GM21390 (cell line): ENCODE measurements around the gene PRSS16.
"Not testable (repeated sequence)": the region's sequence is repeated elsewhere in the genome, so short reads cannot be mapped to it uniquely, and the experiment has no call there.

Source experiments
- ATAC-seq: cut with Tn5 transposase; IDR thresholded peaks from one replicate; pipeline ENCODE4 v1.9.1; 2021; ENCODE audit not compliant: unreplicated experiment

Gene PRSS16, protein sequence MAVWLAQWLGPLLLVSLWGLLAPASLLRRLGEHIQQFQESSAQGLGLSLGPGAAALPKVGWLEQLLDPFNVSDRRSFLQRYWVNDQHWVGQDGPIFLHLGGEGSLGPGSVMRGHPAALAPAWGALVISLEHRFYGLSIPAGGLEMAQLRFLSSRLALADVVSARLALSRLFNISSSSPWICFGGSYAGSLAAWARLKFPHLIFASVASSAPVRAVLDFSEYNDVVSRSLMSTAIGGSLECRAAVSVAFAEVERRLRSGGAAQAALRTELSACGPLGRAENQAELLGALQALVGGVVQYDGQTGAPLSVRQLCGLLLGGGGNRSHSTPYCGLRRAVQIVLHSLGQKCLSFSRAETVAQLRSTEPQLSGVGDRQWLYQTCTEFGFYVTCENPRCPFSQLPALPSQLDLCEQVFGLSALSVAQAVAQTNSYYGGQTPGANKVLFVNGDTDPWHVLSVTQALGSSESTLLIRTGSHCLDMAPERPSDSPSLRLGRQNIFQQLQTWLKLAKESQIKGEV

DNA sequence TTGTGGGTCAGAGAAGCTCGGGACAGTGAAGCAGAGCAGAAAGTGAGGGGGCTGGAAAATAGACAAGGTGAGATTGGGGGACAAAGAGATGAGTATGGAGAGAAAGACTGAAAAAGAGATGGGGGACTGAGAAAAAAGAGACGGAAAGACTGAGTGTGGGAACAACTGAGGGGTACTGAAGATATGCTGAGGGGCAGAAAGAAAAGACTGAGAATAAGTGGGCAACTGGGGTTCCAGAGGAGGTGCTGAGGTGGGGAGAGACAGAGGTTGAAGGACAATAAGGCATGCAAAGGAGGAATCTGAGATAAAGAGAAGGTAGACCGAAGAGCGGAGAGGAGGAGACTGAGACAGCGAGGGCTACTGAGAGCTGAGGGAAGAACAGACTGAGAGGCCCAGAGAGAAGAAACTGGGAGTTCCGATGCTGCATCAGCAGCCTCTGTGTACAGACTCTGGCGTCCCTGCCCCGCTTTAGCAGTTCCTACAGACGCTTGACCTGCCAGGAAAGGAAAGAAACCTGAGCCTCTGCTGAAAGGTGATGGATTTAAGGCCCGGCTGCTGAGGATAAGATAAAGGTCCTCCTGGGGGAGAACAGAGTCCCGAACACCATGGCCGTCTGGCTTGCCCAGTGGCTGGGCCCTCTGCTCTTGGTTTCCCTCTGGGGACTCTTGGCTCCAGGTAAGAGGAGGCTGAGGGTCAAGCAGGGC lies at the start of gene PRSS16:
Gene PRSS16 (plus strand): TSS at position 569 of the 704 bp plus-strand sequence. CDS start 37 bp downstream, at position 606.
- no peak for ATAC-seq

DNA sequence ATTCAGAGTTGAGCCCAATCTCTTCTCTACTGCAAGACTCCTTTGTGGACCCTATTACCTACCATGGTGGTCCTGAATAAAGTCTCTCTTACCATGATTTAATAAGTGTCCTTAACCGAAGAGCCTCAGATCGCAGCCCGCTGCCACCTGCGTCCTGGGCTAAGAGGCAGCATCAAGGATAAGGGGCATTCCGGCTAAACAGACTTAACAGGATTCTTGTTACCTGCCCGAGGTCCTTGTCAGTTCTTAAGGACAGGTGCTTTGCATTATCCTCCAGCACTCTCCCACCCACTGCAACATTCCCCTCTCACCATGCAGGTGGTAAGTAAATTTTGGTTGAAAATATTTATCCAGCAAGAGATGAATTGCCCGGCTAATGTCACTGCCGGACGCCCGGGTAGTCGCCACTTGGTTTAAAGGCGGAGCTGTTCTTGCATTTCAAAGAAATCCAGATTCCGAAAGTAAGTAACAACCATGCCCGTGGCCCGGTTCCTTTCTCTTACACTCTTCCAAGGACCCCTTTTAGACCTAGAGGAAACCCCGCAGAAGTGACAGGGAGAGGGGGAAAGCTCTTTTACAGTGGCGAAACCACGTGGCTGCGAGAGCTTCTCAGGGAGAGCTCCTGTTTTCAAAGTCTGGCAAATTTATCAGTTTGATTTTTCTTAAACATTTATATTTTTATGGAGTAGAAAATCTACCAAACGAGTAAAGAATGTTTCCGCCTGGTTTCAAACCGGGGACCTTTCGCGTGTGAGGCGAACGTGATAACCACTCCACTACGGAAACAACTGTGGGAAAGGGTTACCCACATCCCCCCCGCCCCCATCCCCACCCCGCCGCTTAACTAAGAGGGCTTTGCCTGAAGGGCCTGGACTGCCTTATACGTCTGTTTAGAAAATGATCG lies 41.9 kb upstream of the PRSS16 start:
- no peak for ATAC-seq

DNA sequence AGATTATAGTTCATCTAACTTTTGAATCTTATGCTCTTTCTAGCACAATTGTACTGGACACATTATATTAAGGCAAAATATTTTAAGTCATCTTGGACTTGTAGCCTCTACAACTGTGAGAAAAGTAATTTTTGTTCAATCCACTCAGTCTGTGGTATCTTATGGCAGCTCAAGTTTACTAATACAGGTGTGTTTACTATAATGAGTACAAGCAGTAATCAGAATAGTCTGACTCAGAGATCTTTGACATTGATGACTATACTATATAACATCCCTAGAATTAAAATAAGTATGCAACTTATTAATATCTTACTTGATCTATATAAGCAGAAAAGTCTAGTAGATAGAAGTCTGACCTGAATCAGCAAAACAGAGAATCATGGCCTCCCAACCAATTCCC lies 40.7 kb upstream of the PRSS16 start:
- no peak for ATAC-seq

DNA sequence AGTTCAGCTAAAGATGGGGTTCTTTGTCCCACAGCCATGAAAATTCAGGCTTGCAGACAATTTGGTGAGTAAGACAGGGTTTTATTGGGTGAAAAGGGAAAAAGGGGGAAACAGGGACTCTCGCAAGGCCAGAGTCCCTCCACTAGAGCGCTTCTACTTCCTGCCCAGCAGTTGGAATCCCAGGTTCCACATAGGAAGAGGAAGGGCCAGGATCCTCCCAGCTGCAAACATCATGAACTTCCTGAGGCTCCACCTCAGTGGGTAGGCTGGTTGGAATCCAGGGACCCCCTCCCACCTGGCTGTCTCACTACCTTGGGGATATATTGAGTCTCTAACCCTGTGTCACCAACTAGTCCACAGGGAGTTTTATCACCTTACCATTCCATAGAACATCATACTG lies 39.5 kb upstream of the PRSS16 start:
- ATAC-seq: no peak

DNA sequence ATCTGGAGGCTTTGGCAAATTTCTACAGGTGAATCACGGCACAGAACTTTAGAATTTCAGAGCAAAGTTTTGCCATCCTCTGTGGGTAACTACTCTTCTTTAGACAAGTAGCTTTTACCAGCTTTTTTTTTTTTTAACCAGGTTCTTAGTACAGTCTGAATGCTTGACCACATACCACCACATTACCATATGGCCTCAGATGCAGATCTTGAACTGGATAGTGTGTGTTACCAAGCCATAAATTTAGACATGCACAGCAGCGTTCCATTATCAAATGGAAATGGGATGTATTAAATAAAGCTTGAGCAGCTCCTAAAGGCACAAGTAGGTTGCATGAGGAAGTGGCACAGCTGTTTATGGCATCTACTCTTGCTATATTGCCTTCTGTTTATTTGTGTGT lies 38.3 kb upstream of the PRSS16 start:
- ATAC-seq: no peak

DNA sequence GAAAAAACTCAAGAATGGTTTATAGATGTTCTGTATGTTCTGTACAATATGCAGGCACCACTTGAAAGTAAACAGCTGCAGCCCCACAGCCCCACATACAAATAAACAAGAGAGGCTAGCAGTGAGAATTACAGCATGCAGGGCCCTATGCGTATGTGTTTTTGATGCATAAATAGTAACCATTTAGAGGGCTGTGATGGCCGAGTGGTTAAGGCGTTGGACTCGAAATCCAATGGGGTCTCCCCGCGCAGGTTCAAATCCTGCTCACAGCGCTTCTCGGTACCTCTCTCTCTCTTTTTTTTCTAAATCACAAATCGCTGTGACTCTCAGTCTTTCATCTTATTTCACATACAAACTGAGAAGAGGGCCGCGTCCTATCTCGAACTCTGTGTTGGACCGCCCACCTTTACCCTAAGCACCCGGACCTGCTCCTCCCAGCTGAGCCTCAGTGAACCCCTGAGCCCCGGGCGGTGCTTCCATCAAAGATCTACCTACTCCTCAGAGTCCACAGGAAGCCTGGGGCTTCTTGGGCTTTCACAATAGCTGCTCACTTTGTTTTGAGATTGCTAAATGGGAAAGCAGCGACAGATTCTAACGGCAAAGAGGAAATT lies 37.7 kb upstream of the PRSS16 start:
- ATAC-seq: no peak

DNA sequence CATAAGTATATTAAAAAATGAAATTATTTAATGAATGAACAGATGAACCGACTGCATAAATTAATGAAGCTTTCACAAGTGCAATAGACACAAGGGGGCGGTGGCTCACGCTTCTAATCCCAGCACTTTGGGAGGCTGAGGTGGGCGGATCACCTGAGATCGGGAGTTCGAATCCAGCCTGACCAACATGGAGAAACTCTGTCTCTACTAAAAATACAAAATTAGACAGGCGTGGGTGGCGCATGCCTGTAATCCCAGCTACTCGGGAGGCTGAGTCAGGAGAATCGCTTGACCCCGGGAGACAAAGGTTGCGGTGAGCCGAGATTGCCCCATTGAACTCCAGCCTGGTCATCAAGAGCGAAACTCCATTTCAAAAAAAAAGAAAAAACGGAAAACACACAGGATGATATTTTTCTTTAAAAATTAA lies 34.4 kb upstream of the PRSS16 start:
- not testable (repeated sequence) for ATAC-seq

DNA sequence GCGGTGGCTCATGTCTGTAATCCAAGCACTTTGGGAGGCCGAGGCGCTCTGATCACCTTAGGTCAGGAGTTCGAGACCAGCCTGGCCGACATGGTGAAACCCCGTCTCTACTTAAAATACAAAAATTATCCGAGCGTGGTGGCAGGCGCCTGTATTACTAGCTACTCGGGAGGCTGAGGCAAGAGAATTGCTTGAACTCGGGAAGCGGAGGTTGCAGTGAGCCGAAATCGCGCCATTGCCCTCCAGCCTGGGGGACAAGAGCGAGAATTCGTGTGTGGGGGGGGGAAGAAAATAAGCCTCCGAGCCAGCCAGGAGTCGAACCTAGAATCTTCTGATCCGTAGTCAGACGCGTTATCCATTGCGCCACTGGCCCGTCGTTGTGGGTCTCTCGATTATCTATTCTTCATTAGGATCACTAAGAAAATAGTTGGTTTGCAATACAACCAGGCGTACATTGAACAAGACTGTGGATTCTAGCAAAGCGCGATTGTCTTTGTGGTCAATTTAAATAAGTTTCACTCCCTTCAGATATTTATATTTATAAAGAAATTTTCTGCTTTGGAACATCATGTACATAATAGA lies 33.9 kb upstream of the PRSS16 start:
- ATAC-seq: no peak

DNA sequence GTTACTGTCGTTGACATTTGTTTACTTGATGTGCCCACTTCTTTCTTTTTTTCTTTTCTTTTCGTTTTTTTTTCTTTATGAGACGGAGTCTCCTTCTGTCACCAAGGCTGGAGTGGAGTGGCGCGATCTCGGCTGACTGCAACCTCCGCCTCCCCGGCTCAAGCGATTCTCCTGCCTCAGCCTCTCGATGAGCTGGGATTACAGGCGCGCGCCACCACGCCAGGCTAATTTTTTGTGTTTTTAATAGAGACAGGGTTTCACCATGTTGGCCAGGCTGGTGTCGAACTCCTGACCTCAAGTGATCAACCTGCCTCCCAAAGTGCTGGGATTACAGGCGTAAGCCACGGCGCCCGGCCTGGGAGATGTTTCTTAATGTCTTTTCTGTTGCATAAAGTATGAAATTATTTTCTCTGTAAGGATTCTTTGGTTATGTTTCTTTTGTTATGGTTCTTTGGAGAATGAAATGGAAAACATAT lies 33.3 kb upstream of the PRSS16 start:
- no peak for ATAC-seq

DNA sequence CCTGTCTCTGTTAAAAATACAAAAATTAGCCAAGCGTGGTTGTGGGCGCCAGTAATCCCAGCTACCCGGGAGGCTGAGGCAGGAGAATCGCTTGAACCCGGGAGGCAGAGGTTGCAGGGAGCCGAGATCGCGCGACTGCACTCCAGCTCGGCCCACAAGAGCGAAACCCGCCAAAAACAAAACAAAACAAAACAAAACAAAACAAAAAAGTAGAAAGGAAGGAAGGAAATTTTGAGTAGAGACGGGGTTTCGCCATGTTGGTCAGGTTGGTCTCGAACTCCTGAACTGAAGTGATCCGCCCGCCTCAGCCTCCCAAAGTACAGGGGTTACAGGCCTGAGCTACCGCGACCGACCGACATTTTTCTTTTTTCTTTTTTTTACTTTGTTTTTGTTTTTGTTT lies 30.6 kb upstream of the PRSS16 start:
- no peak for ATAC-seq

DNA sequence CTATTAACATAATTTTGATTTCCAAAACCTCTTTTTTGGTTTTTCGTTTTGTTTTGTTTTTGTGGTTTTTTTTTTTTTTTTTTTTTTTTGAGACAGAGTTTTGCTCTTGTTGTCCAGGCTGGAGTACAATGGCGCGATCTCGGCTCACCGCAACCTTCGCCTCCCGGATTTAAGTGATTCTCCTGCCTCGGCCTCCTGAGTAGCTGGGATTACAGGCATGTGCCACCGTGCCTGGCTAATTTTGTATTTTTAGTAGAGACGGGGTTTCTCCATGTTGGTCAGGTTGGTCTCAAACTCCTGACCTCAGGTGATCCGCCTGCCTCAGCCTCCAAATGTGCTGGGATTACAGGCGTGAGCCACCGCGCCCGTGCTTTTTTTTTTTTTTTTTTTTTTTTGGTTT lies 24.5 kb upstream of the PRSS16 start:
- not testable (repeated sequence) for ATAC-seq

DNA sequence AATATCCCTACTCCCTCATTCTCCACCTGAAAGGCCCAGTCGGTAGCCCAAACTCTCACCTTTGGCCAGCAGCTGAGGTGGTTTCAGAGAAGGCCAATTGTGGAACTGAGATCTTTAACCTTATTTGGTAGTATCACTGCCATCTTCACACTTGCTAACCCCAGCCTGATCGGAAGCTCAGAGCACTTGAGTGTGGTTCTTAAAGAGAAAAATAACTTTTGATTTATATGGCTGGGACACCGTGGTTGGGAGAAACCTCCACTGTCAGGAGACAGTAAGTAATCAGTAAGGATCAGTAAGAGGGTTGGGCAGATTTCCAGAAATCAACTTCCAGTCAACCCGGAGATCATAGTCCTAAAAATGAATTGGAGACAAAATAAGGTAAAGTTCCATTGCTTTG lies 22.8 kb upstream of the PRSS16 start:
- ATAC-seq: no peak

DNA sequence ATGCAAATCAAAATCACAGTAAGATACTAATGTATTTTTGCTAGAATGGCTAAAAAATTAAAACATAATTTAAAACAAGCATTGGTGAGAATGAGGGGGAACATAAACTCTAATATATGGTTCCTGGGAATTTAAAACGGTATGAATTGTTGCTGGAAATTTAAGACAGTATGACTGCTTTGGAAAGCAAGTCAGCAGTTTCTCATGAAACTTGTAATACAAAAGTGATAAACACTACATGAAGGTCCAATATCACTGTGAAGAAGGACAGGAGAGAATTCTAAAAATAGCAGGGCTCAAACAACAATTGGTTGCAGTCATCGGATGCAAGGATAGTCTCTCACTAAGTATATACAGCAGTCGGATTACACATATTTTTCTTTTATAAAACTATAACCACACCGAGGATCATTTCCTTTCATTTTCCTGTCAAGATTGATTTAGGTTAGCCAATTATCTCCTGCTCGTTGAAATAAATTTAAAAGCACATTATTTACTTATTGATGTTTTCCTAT lies 18.5 kb upstream of the PRSS16 start:
- no peak for ATAC-seq

DNA sequence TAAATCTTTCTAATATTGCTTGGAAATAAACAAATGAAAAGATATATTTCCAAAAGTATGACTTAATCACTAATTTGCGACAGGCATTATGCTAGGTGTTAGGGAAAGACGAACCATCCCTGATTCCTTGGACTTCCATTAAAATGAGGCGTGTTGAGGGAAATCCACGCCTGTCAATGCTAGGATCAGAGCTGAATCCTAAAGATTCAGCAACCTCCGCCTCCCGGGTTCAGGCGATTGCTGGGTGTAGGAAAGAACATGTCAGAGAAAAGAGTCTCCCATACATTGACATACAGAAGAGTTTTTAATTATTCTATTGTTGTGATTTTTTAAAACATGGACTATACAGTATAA lies 16.8 kb upstream of the PRSS16 start:
- ATAC-seq: no peak

DNA sequence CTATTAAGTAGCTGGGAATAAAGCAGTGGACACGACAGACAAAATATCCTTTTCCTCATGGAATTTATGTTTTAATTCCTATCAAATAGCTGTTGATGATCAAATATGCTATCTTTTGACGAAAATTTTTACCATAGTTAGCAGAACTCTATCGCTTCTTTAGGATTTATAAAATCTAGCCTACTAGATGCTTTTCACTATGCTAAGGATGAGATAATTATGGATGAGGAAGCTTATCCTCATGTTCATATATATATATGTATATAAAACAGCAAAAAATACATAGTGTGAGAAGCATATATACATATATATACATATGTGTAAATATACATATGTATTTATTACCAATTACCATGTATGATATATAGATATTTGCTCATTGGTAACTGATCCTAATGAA lies 12.9 kb upstream of the PRSS16 start:
- no peak for ATAC-seq

DNA sequence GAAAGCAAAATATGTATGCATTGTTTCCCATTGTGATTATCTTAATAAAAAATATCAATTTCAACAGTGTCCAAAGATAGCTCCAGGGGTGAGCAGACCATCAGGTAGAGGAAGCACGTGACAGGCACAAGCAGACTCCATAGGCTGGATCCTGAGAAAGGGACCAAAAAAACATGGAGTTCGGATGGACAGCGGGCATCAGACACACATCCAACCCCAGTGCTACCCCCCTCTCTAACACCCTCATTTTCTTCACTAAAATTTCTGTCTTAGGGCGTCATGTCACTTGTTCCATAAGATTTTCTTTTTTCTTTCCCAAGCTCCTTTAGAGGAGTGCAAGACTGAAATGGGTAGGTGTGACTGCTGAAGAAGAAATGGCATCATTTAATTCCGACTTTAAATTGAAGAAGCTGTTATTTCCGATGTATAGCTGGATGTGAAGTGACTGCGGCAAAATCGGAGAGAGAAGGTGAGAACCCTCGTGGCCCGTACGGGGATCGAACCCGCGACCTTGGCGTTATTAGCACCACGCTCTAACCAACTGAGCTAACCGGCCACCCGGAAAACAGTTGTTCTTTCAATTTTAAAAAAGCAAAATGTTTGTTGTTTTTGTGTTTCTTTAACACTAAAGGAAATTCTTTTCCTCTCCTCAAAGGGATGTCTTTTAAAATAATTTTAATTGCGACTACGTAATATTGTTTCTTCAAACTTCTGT lies 10.3 kb upstream of the PRSS16 start:
- no peak for ATAC-seq

DNA sequence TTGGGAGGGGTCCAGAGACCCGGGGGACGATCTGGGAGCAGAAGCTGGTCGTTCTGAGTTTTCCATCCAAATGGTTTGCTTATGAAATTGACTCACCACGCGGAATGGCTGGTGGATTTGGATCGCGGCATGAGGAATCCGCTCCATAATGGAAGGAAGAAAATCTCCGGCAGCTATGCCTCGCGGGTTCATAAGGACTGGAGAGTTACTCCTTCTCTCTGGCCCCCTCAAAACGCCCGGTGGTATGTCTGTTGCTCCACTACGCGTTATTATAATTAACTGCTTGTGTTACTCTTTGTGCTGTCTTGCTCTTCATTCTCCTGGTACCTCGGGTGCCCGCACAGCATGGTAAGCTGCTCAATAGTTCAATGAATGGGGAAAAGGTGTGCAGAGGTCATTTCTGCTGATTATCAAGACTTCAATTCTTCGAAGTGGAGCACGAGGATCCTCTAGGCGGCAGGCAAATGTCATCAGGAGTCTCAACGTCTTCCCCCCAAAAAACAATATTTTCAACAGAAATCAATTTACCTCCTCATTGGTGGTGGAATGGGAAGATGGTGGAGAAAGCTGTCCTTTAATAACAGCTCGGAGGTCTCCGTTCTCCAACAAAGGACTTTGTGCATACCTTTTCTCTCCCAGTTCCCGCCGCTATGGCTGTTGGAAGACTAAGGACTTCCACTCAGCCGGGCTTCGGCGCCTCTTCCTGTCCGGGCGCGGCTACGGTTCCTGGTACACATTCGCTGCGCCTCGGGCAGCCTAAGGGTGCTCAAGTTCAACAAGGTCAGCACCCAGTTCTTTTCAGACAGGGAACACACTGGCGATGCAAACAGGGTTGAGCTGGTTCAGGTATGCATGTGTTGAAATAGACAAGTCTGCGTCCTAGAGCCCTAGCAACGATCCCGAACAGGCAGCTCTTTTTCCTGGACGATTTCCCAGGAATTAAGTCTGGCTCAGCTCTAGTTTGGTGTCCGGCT lies 9.2 kb upstream of the PRSS16 start:
- ATAC-seq: no peak

DNA sequence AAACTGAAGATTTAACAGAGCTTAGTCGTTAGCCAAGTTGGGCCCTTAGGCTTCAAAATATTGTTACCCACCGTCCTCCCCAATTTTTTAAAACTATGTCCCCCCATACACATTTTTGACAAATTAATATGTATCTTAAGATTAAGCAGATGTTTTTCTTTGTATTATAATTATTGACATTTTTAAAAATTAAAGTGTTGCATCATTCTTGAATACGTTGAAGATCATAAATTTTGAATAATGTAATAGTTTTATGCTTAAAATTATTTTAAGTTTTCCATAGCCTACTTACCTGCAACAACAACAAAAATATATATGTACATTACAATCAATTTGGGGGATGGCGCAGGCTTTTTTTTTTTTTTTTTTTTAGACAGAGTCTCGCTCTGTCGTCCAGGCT lies 8.2 kb upstream of the PRSS16 start:
- ATAC-seq: no peak
